Measurements from ENCODE around the gene IQGAP2. TPM values are rescaled to one million over a fixed set of nuclear protein-coding genes. Genes with fewer than 3 reads are reported as not detected.

IQGAP2 gene
- total and polyA plus RNA-seq, 9 of the 15 experiments (the other 6 are each of a cell fraction or from before 2014, with no cell fraction given), result 8.7 to 23.2 (median 17.4) TPM

GRCh38 chr5:76716456-76717157 lies 313.5 kb downstream of the IQGAP2 start (continued):
- TF ChIP-seq, protein P1, sequence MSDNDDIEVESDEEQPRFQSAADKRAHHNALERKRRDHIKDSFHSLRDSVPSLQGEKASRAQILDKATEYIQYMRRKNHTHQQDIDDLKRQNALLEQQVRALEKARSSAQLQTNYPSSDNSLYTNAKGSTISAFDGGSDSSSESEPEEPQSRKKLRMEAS (CRISPR knock-in tag; IDR thresholded peaks at IDR 0.05), result peak; percentile 67
- TF ChIP-seq, protein P2, sequence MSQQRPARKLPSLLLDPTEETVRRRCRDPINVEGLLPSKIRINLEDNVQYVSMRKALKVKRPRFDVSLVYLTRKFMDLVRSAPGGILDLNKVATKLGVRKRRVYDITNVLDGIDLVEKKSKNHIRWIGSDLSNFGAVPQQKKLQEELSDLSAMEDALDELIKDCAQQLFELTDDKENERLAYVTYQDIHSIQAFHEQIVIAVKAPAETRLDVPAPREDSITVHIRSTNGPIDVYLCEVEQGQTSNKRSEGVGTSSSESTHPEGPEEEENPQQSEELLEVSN (IDR thresholded peaks at IDR 0.05; ENCODE audit: borderline replicate concordance in 1 of 2, extremely low read depth in 1 of 2, insufficient read depth in 1 of 2, insufficient read length in 1 of 2, low read depth in 1 of 2, low read length in 1 of 2, poor library complexity in 1 of 2, severe bottlenecking in 1 of 2), result peak; percentile 41 to 71
- TF ChIP-seq MIER1 (IDR thresholded peaks at IDR 0.05; ENCODE audit: low read depth), result no peak
- no peak for TF ChIP-seq LEF1 (IDR thresholded peaks at IDR 0.05)
- peak; percentile 58; the same call in 1 of the 2 replicates for TF ChIP-seq ZBTB7A (IDR thresholded peaks at IDR 0.05; ENCODE audit: borderline replicate concordance, control insufficient read depth, low read depth, low read length)
- no peak for TF ChIP-seq PATZ1 (CRISPR knock-in tag; IDR thresholded peaks at IDR 0.05; ENCODE audit: borderline replicate concordance)
- no peak for TF ChIP-seq RB1 (IDR thresholded peaks at IDR 0.05; ENCODE audit: low read depth)
- no peak for TF ChIP-seq ZNF134 (CRISPR knock-in tag; conservative IDR thresholded peaks at IDR 0.05)
- peak; percentile 11; the same call in 1 of the 2 replicates for TF ChIP-seq RBFOX2 (IDR thresholded peaks at IDR 0.05; ENCODE audit: low read depth, low read length)
- TF ChIP-seq NRF1 (conservative IDR thresholded peaks at IDR 0.05 in 1 of 2, IDR thresholded peaks at IDR 0.05 in 1 of 2), result peak; percentile 77 to 79
- TF ChIP-seq BCLAF1 (IDR thresholded peaks at IDR 0.05; ENCODE audit: borderline replicate concordance in 1 of 2, control insufficient read depth in 1 of 2, low read depth in 2 of 2, low read length in 1 of 2), result no peak
- TF ChIP-seq, protein P3, sequence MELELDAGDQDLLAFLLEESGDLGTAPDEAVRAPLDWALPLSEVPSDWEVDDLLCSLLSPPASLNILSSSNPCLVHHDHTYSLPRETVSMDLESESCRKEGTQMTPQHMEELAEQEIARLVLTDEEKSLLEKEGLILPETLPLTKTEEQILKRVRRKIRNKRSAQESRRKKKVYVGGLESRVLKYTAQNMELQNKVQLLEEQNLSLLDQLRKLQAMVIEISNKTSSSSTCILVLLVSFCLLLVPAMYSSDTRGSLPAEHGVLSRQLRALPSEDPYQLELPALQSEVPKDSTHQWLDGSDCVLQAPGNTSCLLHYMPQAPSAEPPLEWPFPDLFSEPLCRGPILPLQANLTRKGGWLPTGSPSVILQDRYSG (tag; conservative IDR thresholded peaks at IDR 0.05; ENCODE audit: low read depth), result no peak
- peak; percentile 32; the same call in 1 of the 2 replicates for TF ChIP-seq CREB3L1 (IDR thresholded peaks at IDR 0.05; ENCODE audit: borderline replicate concordance, low read depth)
- TF ChIP-seq IRF1 (CRISPR knock-in tag; IDR thresholded peaks at IDR 0.05; ENCODE audit: borderline replicate concordance), result no peak
- 0 out of 2 replicates have a peak, but pooled peaks have one; percentile 28 for TF ChIP-seq ELF1 (tag; IDR thresholded peaks at IDR 0.05)
